Fibroblast of mammary gland (primary cell): ENCODE results near the gene KCNK7.
A peak's percentile ranks its signal among the peaks of the same experiment; 100 is the strongest.

Source experiments
- DNase-seq: peaks from one replicate; pipeline ENCODE4 v3.0.0-alpha.2; 2010; ENCODE audit warnings: low read depth
- H3K4me3 ChIP-seq: 2 replicates; pipeline ENCODE4 v1.5.1; 2011; ENCODE audit warnings: low read depth, mild to moderate bottlenecking, low read length, moderate library complexity; ENCODE audit not compliant: control insufficient read depth
- TF ChIP-seq, protein P1 (sequence below): conservative IDR thresholded peaks from 2 replicates; pipeline ENCODE4 v1.5.1; 2011; ENCODE audit warnings: low read depth, low read length, inconsistent platforms; ENCODE audit not compliant: control insufficient read depth, insufficient read depth

The KCNK7 gene

DNA sequence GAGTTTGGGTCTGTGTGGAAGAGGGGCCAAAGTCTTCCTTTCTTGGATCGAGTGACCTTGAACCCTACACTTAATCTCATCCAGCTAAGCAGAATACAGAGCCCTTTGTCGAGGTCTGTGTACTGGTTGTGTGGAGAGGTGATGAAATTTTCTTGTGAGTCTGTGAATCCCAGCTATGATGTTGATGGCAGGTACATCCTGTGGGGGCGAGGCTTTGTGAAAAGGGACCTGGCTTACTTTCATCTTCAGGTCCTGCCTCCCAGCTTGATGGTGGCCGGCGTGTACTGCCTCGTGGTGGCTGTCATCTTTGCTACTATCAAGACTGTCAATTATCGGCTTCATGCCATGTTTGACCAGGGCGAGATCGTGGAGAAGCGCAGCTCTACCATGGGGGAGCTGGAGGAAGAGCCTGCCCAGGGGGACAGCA, 21.0 kb upstream of the KCNK7 start:
- peak overlapping the region; percentile 80 for H3K4me3 ChIP-seq
- DNase-seq, result no peak
- TF ChIP-seq, protein P1, sequence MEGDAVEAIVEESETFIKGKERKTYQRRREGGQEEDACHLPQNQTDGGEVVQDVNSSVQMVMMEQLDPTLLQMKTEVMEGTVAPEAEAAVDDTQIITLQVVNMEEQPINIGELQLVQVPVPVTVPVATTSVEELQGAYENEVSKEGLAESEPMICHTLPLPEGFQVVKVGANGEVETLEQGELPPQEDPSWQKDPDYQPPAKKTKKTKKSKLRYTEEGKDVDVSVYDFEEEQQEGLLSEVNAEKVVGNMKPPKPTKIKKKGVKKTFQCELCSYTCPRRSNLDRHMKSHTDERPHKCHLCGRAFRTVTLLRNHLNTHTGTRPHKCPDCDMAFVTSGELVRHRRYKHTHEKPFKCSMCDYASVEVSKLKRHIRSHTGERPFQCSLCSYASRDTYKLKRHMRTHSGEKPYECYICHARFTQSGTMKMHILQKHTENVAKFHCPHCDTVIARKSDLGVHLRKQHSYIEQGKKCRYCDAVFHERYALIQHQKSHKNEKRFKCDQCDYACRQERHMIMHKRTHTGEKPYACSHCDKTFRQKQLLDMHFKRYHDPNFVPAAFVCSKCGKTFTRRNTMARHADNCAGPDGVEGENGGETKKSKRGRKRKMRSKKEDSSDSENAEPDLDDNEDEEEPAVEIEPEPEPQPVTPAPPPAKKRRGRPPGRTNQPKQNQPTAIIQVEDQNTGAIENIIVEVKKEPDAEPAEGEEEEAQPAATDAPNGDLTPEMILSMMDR, result no peak

DNA sequence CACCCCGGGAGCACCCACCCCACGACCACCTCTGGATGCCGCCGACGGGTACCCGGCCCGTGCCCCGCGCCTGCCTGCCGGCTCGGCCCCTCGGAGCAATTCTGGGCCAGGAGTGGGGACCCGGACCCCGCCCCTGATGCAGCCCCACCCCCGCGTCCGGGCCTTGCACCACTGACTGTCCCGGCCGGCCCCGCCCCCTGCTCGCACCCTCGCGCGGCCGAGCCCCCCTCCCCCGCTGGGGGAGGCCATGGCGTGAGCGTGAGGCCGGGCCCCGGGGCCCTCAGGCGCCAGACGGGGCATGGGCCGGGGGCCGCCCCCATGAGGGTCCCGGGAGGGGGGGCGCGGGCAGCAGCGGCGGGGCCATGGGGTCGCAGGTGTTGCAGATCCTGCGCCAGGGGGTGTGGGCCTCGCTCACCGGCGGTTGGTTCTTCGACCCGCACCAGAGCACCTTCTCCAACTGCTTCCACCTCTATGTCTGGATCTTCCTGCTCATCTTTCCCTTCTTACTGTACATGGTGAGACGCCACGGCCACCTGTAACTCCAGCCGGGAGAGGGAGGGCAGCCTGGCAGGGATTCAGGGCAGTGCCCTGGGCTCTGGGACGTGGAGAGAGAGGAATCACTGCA, 20.5 kb upstream of the KCNK7 start:
- TF ChIP-seq, protein P1, result no peak
- DNase-seq, result no peak
- H3K4me3 ChIP-seq, result peak overlapping the region; percentile 80

DNA sequence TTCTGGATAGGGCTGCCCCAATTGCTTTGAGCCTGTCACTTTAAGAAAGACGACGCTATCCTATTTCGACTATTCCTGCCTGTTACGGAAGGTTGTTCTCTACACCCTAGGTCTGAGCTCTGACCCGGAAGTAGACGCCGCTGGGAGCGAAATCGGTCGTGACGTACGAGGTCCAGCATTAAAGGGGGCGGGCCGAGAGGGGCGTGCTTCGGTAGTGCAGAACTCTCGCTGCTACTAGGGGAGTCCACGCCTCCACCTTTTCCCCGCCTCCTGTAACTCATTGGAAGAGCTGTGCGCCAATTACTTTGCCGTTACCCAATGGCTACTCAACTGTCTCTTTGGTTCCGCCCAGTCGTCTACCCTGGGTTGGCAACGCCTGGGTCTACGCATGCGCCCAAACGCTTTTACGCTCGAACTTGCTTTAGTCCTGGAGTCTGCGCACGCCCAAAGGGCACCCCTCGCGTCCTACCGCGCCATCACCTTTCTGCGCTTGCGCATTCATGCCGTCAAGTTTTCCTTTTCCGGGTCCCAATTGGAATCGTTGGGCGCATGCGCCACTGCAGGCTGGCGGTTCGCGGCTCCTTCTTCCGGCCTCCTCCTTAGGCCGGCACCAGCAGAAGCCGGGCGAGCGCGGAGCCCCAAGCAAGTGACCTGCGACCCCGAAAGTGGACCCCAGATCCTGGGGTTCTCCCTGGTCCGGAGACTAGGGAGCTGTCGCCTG, 19.8 kb upstream of the KCNK7 start, which contains the start of gene PCNX3:
TSS of gene PCNX3 (plus strand) at position 548 of the 721 bp plus-strand sequence. CDS start 536 bp downstream, outside the sequence.
- DNase-seq, result peak; percentile 100
- H3K4me3 ChIP-seq, result peak within 1 kb of the TSS; percentile 91
- TF ChIP-seq, protein P1, result no peak

DNA sequence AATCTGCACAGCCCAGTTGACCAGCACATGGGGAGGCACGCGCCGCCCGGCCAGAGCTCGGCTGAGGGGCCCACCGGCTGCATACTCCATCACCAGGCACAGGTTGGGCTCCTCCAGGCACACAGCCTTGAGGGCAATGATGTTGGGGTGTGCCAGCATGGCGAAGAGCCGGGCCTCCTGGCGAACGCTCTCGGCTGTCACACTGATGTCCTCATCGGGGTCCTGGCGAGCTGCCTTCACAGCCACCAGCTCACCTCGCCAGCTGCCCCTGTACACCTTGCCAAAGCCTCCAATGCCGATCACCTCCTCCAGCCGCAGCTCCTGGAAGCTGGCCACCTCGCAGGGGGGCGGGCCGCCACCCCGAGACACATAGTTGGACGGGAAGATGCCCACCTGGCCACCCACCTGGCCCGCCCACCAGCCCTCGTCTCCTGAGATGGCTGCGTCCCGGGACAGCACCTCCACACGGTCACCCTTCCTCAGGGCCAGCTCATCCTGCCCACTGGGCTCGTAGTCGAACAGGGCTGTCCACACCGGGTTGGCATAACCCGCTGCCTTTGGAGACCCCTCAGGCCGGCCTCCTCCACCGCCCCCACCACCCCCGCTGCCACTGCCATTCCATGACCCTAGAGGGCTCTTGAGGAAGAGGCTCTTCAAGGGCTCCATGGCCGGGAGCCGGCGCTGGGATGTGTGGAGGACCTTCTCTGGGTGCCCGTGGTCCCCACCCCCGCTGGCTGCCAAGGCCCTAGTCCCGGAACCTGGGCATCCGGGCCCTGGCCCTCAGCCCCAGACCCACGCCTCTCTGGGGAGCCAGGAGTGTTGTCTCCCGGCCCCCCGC, 17.7 kb upstream of the KCNK7 start:
- TF ChIP-seq, protein P1, result no peak
- peak overlapping the region; percentile 91 for H3K4me3 ChIP-seq
- DNase-seq, result no peak

DNA sequence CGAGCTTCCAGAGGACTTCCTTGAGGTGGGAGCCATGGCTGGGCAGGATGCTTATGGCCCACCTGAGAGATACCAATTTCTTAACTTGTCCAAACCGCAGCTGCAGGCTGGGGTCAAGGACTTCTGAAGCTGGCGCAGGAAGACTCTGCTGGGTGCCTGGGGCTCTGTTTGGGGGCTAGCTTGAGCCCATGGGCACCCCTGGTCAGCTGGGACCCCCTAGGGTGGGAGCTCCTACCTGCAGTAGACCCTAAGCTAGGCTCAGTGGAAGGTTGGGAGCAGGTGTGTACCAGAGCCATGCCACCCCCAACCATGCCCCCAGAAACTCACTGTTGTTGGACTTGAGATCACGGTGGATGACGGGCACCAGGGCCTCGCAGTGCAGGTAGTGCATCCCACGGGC, 17.1 kb upstream of the KCNK7 start:
- TF ChIP-seq, protein P1, result no peak
- peak overlapping the region; percentile 91 for H3K4me3 ChIP-seq
- no peak for DNase-seq

DNA sequence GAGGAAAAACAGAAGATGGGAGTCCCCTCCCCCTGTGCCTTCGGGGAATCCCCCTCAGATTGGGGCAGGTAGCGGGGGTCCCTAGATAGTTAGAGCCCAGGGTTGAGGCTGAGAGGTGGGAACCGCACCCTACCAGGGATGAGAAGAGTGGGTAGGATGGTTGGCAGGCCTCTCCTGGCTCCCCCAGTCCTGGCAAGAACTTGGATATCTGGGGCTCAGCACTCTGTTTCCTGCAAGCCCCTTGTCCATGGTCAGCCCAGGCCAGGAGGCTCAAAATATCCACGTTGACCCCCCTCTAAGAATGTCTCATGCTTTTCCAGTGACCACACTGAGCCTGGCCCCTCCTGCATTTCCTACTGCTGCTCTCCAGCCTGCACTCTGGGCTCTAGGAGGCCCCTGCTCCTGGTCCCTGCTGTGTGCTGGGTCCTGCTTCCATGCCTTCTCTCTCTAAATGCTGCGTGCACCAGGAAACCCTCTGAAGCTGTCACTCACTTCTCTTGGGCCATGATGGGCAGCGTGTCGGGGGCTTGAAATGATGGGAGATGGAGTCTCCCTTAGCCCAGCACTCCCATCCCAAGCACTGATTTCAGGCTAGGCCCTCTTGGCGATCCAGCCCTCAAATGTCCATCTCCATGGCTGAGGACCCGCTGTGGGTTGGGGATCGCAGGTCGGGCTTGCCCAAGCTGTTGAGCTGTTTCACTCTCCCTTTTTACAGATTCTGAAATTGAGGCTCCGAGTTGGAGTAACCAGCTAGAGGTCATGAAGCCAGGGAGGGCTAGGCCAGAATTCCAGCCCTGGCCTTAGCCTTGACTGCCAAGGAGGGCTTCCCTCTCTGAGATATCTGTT, 16.4 kb upstream of the KCNK7 start:
- DNase-seq, result peak; percentile 16
- H3K4me3 ChIP-seq, result peak overlapping the region; percentile 91
- TF ChIP-seq, protein P1, result no peak
